GM18951 (cell line): ENCODE measurements around the gene CFAP99.
"Not testable (repeated sequence)": the region's sequence is repeated elsewhere in the genome, so short reads cannot be mapped to it uniquely, and the experiment has no call there.

Experiments used
- POLR2A ChIP-seq: IDR thresholded peaks from 4 replicates; pipeline ENCODE4 v1.6.1; 2011; ENCODE audit warnings: mild to moderate bottlenecking; ENCODE audit not compliant: insufficient read length, insufficient read depth; ENCODE audit errors: extremely low read depth
- in situ Hi-C: fragments of 300-500 bp; cut with MboI; formaldehyde crosslinking; loops from one replicate; pipeline ENCODE4 v1.12.0; 2022; ENCODE audit warnings: low sequenced_read_pairs, mixed read lengths, inconsistent platforms; ENCODE audit not compliant: unreplicated experiment

Gene CFAP99

DNA sequence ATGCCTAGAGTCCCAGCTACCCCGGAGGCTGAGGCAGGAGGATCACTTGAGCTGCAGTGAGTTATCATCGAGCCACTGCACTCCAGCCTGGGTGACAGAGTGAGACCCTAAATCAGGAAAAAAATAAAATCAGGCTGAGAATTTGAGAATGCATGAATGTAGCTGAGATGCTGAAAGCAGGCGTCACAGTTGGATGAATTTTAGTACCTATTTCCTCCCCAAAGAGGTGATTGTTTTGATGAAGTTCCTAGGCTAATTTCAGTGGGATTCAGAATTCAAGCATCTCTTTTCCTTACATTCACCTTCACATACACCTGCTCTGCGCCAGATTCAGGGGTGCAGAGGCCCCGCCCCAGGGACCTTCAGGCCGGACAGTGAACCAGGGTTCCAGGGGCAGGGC is 3.2 kb downstream of the CFAP99 start:
- no peak for TF ChIP-seq POLR2A
- in situ Hi-C loops = no loop called here

DNA sequence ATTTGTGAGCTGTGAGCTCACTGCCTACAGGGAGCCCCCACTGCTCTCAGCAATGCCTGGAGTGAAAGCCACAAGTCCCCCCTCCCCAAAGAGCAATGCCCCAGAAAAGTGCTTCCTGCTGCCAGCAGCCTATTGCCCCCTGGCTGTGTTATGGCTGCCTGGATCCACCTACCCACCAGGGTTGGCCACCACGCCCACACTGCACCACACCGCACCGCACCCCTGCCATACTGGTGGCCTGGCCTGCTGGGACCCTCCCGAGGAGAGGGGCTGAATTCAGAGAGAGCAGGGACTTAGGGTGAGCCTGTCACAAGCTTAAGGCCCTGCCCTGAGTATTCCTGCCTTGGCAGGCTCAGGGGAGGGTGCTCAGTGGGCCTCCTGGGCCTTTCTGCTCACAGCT is 4.3 kb downstream of the CFAP99 start:
- no peak for TF ChIP-seq POLR2A
- in situ Hi-C loops = no loop called here

DNA sequence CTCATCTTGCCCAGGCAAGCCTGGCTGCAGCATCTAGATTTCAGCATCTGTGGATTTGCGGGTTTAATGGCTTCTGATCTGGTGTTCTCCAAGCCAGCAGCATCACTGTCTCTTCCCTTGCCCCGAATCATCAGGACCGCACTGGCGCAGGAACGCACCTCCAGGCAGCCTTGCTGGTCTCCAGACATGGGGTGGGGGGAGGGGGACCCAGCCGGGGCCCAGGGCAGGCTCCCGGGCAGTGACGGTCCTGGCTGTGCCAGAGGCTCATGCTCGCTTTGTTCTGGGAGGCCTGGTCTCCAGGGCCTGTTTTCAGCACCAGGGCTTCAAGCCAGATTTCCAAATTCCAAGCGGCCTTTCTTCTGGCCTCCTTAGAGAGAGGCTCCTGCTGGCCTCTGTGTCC is 4.9 kb downstream of the CFAP99 start:
- TF ChIP-seq POLR2A = no peak
- in situ Hi-C loops = no loop called here

DNA sequence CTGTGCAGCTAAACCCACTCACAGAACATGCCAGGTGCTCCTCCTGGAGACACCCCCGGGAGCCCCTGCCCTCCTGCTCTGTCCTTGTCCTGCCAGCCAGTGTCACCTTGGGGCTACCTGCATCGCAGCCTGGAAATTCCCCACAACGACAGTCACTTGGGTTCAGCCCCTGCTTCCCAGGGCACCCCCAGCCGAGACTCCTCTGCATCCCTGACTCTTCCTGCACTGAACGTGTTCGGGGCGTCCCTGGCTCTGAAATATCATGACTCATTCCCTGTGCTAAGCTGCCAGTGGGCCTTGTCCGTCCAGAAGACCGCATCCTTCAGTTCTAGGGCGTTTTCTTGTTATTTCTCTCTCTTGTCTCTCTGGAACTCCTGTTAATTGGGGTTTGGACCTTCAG is 5.8 kb downstream of the CFAP99 start:
- in situ Hi-C loops = no loop called here

DNA sequence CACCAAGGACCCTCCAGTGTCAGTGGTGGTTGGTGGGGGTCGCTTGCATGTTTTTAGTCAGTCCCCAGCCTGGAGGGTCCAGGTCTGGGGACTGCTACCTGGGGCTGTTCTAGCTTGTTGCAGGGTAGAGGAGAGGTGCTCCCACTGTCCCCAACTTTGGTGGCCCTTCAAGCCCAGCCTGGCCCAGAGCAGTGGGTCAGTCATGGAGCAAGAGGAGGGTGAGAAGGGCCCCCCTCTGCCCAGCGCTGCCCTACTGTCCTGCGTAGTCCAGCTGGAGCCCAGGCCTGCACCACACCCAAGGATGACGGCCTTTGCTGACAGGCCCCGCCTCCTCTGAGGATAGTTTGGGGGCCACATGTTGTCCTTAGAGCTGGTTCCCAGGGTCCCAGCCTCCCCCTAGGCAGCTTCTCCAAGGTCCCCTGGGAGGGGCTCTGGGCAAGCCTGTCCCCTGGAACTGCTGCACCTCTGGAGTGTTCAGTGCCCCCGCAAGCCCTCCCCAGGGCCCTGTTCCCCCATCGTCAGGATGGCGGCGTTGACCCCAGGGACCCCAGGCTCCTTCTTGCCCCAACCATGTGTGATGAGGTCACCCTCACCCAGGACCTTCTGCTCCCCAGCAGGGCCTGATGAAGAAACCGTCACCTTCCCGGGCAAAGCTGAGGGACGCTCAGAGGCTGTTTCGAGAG is 6.8 kb downstream of the CFAP99 start:
- in situ Hi-C loops = no loop called here
- no peak for TF ChIP-seq POLR2A

More for the DNA sequence above, 5.8 kb downstream of the CFAP99 start:
- TF ChIP-seq POLR2A = no peak

DNA sequence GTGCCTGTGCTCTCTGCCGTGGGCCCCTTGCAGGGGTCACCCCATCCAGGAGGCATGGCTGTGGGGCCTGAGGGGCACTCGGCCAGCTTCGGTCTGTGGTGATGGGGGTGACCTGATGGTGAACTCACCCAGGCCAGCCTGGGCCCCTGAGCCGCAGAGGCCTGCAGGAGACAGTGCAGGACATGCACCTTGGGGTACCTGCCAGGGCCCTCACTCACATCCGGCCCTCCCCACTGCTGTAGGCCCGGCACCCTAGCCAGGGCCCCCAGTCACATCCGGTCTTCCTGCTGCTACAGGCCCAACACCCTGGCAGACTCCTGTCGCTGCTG is 7.3 kb downstream of the CFAP99 start:
- TF ChIP-seq POLR2A = no peak
- in situ Hi-C loops = no loop called here

GRCh38 chr4:2426711-2427275 is 8.0 kb downstream of the CFAP99 start:
- TF ChIP-seq POLR2A = no peak

DNA sequence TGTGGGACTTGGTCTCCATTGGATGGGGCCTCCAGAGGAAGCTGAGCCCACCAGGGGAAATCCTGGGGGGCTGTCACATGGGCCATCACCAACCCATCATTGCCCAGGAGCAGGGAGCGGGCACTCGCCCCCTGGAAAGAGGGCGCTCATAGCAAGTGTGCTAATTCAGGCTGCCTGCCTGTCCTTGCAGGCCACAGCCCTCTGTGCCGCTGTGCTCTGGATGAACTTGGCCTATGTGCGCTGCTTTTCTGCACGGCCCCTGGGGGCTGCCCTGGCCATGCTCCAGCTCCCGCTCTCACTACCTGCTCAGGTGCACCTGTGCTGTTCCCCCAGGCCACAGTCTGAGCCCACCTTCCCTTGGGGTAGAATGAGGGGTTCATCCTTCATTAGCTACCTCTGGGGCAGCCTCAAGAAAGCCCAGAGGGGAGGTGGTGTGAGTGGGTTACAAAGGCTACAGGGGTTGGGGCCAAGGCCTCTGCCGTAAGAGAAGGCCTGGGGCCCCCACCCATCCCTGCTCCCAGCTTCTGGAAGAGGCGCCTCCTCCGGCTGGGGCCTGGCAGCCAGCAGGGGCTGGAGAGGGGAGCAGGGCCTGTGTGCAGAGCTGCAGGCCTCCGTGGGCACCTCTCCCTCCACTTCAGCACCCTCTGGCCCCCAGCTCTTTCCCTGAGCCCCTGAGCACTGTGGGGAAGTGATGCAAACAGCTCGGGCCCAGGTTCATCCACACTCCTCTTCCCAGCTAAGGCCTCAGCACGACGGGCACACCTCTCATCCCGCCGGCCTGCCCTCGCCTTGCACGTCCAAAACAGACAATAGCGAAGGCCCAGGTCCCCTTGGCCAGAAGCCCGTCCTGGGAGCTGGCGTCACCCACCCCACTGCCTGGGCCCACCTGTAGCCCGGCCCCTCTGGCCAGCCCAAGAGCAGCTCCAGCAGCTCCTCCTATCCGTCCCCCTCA is 8.9 kb downstream of the CFAP99 start:
- in situ Hi-C loops = no loop called here

More at GRCh38 chr4:2426711-2427275, 8.0 kb downstream of the CFAP99 start:
- in situ Hi-C loops = no loop called here

DNA sequence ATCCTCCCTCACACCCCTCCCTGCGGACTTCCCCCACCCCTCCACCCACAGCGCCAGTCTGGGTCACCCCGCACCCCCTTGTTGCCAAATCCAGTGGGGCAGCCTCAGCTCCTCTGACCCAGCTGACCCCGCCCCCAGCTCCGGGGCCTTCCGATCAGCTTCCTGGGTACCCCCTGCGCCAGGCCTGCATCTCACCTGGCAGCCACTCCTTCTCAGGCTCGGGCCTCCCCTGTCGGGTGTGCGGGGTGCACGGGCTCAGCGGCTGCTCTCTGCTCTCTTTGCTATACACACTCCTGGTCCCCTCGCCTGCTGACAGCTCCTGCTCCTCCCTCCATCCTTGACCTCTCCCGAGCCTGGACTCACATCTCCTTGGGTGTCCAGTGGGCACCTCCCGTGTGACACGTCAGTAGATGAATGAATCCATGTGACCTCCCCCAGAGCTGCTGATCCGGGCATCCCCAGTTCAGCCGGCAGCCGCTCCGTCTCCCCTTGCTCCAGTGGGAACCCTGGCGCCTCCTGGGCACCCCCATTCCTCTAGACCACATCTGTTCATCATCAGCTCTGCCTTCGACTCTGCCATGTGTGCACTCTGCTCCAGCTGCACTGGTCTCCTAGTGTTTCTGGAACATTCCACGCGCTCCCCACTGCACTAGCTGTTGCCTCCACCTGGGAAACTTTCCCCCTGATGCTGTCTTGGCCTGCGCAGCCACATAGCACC is 9.9 kb downstream of the CFAP99 start:
- in situ Hi-C loops = no loop called here
- TF ChIP-seq POLR2A = no peak

More for the DNA sequence above, 8.9 kb downstream of the CFAP99 start:
- no peak for TF ChIP-seq POLR2A

GRCh38 chr4:2429945-2430757 is 11.4 kb downstream of the CFAP99 start:
- in situ Hi-C loops = not testable (repeated sequence)

- TF ChIP-seq POLR2A = no peak
- in situ Hi-C loops = no loop called here
These were observed 13.2 kb downstream of the CFAP99 start for GRCh38 chr4:2432004-2432403.

DNA sequence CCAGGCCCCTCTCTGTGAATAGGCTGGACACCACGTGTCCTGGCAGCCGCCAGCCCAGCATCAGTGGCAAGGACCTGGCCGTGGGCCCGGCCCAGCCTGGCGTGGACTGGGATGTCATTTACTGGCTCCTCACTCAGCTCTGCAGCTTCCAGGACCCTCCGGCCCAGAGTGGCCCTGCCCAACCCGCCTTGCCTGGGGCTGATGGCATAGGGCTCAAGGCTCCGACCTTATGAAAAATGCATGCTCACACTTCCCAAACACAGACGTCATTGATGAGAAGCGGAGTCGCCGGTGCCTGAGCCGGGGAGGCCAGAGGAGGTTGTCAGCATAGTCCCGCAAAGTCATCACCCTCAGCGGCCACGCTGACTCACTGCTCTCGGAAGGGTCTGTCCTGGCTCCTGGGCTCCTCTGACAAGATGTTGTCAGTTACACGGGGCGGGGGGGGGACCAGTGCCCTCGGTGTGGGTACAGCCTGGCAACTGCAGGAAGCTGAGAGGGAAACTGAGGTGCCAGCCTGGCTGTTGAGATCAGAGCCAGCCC is 14.3 kb downstream of the CFAP99 start:
- in situ Hi-C loops = no loop called here

More for the DNA sequence above, 14.3 kb downstream of the CFAP99 start:
- TF ChIP-seq POLR2A = no peak
